NT2/D1 (cell line): ENCODE measurements around the gene COLEC12.
"Not testable (repeated sequence)": the region's sequence is repeated elsewhere in the genome, so short reads cannot be mapped to it uniquely, and the experiment has no call there.

ENCODE experiments used
- DNase-seq: peaks from one replicate; pipeline ENCODE4 v3.0.0-alpha.2; 2011; ENCODE audit warnings: low read depth, low spot score
- H3K27me3 ChIP-seq: 2 replicates; pipeline ENCODE4 v1.6.0; 2011; ENCODE audit warnings: mild to moderate bottlenecking; ENCODE audit not compliant: insufficient read length, insufficient read depth
- H3K36me3 ChIP-seq: 2 replicates; pipeline ENCODE4 v1.6.1; 2011; ENCODE audit warnings: mild to moderate bottlenecking, low read length, mixed read lengths; ENCODE audit not compliant: insufficient read depth, insufficient read length
- H3K4me1 ChIP-seq: 2 replicates; pipeline ENCODE4 v1.5.1; 2011; ENCODE audit not compliant: insufficient read depth, insufficient read length
- H3K4me3 ChIP-seq: 2 replicates; pipeline ENCODE4 v1.5.1; 2011; ENCODE audit warnings: low read depth; ENCODE audit not compliant: insufficient read length
- H3K9ac ChIP-seq: 2 replicates; pipeline ENCODE4 v1.6.0; 2011; ENCODE audit warnings: low read depth; ENCODE audit not compliant: insufficient read length
- H3K9me3 ChIP-seq: 2 replicates; pipeline ENCODE4 v1.5.1; 2011; ENCODE audit warnings: mild to moderate bottlenecking, low read length; ENCODE audit not compliant: insufficient read depth
- SUZ12 ChIP-seq: IDR thresholded peaks from 2 replicates; pipeline ENCODE4 v1.6.1; 2011; ENCODE audit not compliant: insufficient read length, insufficient read depth; ENCODE audit errors: extremely low read depth
- YY1 ChIP-seq: IDR thresholded peaks from 2 replicates; pipeline ENCODE4 v1.6.1; 2011; ENCODE audit not compliant: insufficient read length, insufficient read depth
- ZNF274 ChIP-seq: IDR thresholded peaks from 2 replicates; pipeline ENCODE4 v1.6.1; 2011; ENCODE audit warnings: mild to moderate bottlenecking, low read depth, low read length

The COLEC12 gene

GRCh38 chr18:406677-407076 lies 93.8 kb downstream of the COLEC12 start:
- no peak overlapping the region for H3K4me3 ChIP-seq
- TF ChIP-seq YY1, result no peak
- no peak for TF ChIP-seq ZNF274
- no peak for TF ChIP-seq SUZ12
- no peaks in the 10 kb centered on the region for H3K27me3 ChIP-seq
- no peaks in the 10 kb centered on the region for H3K4me1 ChIP-seq
- no peak for DNase-seq
- H3K9me3 ChIP-seq, result no peaks in the 10 kb centered on the region; the same call in 1 of the 2 replicates
- H3K36me3 ChIP-seq, result no peaks in the 10 kb centered on the region
- H3K9ac ChIP-seq, result no peak overlapping the region

GRCh38 chr18:405006-405405 lies 95.5 kb downstream of the COLEC12 start:
- not testable (repeated sequence) for H3K4me3 ChIP-seq, DNase-seq, H3K9me3 ChIP-seq, H3K4me1 ChIP-seq, H3K9ac ChIP-seq, H3K36me3 ChIP-seq, H3K27me3 ChIP-seq

- DNase-seq, result no peak
- no peak overlapping the region for H3K9ac ChIP-seq
- no peaks in the 10 kb centered on the region; the same call in 1 of the 2 replicates for H3K9me3 ChIP-seq
- no peak for TF ChIP-seq YY1
- TF ChIP-seq ZNF274, result no peak
- no peak for TF ChIP-seq SUZ12
- H3K36me3 ChIP-seq, result no peaks in the 10 kb centered on the region
- H3K4me3 ChIP-seq, result no peak overlapping the region
- H3K27me3 ChIP-seq, result no peaks in the 10 kb centered on the region
- no peaks in the 10 kb centered on the region for H3K4me1 ChIP-seq
Observed at GRCh38 chr18:404061-404636, 96.4 kb downstream of the COLEC12 start.

- Histone ChIP-seq H3K27me3 (no peaks in the 10 kb centered on the region), H3K36me3 (no peaks in the 10 kb centered on the region), H3K4me1 (no peaks in the 10 kb centered on the region), H3K4me3 (no peak overlapping the region), H3K9ac (no peak overlapping the region), H3K9me3 (no peaks in the 10 kb centered on the region; the same call in 1 of the 2 replicates)
- DNase-seq, result no peak
- TF ChIP-seq SUZ12, result no peak
- TF ChIP-seq YY1, result no peak
- no peak for TF ChIP-seq ZNF274
Observed at GRCh38 chr18:402129-402528, 98.4 kb downstream of the COLEC12 start.

GRCh38 chr18:400456-400855 lies 100.0 kb downstream of the COLEC12 start:
- H3K36me3 ChIP-seq, result no peaks in the 10 kb centered on the region
- no peaks in the 10 kb centered on the region; the same call in 1 of the 2 replicates for H3K9me3 ChIP-seq
- no peak for DNase-seq
- H3K27me3 ChIP-seq, result no peaks in the 10 kb centered on the region
- H3K4me1 ChIP-seq, result no peaks in the 10 kb centered on the region
- H3K4me3 ChIP-seq, result no peak overlapping the region
- H3K9ac ChIP-seq, result no peak overlapping the region
- TF ChIP-seq SUZ12 (no peak), ZNF274 (no peak), YY1 (no peak)

GRCh38 chr18:399631-400135 lies 100.8 kb downstream of the COLEC12 start:
- no peak for DNase-seq
- H3K9me3 ChIP-seq, result no peaks in the 10 kb centered on the region; the same call in 1 of the 2 replicates
- TF ChIP-seq YY1 (no peak), ZNF274 (no peak), SUZ12 (no peak)
- H3K4me1 ChIP-seq, result no peaks in the 10 kb centered on the region
- no peaks in the 10 kb centered on the region for H3K27me3 ChIP-seq
- H3K4me3 ChIP-seq, result no peak overlapping the region
- H3K9ac ChIP-seq, result no peak overlapping the region
- no peaks in the 10 kb centered on the region for H3K36me3 ChIP-seq

GRCh38 chr18:398935-399630 lies 101.4 kb downstream of the COLEC12 start:
- no peak overlapping the region for H3K4me3 ChIP-seq
- H3K27me3 ChIP-seq, result no peaks in the 10 kb centered on the region
- DNase-seq, result no peak
- H3K9ac ChIP-seq, result no peak overlapping the region
- H3K36me3 ChIP-seq, result no peaks in the 10 kb centered on the region
- no peaks in the 10 kb centered on the region for H3K9me3 ChIP-seq
- no peaks in the 10 kb centered on the region for H3K4me1 ChIP-seq
- TF ChIP-seq YY1, result no peak
- no peak for TF ChIP-seq SUZ12
- TF ChIP-seq ZNF274, result no peak
